KG1 (cell line): Measurements from ENCODE around the gene ZNF76.
A peak's percentile ranks its signal among the peaks of the same experiment; 100 is the strongest.
"Not testable (repeated sequence)": the region's sequence is repeated elsewhere in the genome, so short reads cannot be mapped to it uniquely, and the experiment has no call there.

ENCODE experiments used
- DNase-seq: peaks from one replicate; lab custom pipeline; 2025; lab: John Stamatoyannopoulos, UW

The ZNF76 gene

GRCh38 chr6:35330541-35331119 lies 71.1 kb downstream of the ZNF76 start:
- DNase-seq: no peak

DNA sequence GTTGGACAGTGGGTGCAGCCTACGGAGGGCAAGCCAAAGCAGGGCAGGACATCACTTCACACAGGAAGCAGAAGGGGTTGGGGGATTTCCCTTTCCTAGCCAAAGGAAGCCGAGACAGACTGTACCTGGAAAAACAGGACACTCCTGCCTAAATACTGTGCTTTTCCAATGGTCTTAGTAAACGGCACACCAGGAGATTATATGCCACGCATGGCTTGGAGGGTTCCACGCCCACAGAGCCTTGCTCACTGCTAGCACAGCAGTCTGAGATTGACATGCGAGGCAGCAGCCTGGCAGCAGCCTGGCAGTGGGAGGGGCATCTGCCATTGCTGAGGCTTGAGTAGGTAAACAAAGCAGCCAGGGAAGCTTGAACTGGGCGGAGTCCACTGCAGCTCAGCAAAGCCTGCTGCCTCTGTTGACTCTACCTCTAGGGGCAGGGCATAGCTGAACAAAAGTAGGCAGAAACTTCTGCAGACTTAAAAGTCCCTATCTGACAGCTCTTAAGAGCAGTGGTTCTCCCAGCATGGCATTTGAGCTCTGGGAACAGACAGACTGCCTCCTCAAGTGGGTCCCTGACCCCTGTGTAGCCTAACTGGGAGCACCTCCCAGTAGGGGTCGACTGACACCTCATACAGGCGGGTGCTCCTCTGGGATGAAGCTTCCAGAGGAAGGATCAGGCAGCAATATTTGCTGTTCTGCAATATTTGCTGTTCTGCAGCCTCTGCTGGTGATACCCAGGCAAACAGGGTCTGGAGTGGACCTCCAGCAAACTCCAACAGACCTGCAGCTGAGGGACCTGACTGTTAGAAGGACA lies 72.7 kb downstream of the ZNF76 start:
- not testable (repeated sequence) for DNase-seq

- no peak for DNase-seq
These were observed 82.0 kb downstream of the ZNF76 start for GRCh38 chr6:35341557-35341956.

DNA sequence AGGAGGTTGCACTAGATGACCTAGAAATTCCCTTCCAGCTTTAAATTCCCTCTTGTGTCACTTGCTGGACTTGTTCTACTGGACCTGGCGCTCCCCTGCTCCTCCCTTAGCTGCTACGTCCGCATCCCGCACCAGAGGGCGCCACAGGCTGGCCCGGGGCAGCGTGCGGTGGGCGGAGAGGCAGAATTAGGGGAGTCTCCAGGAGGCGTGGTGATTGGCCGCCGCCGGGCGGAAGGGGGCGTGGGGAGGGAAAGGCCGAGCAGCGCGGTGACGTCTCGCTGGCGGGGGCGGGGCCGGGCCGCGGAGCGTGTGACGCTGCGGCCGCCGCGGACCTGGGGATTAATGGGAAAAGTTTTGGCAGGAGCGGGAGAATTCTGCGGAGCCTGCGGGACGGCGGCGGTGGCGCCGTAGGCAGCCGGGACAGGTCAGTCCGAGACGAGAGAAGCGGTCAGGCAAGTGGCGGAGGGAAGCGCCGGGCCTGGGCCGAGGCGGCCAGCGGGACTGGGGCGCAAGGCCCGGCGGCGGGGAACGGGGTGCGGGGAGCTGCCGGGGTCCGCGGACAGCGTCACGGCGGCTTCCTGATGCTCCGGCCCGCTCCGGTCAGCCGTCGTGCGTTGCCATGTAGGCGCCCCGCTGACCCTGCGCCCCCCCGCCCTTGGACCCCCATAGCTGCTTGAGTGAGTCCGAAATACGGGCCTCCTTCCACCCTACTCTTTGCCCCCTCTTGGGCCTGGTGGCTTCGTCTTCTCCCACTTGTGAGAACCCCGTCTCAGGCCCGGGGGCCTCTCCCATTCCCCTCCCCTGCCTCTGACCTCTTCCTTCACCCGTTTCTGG lies 82.9 kb downstream of the ZNF76 start, which contains the start of gene PPARD:
TSS of gene PPARD (plus strand) at position 301 of the 834 bp plus-strand sequence. CDS start 68,530 bp downstream, outside the sequence.
- peak; percentile 90 for DNase-seq

DNA sequence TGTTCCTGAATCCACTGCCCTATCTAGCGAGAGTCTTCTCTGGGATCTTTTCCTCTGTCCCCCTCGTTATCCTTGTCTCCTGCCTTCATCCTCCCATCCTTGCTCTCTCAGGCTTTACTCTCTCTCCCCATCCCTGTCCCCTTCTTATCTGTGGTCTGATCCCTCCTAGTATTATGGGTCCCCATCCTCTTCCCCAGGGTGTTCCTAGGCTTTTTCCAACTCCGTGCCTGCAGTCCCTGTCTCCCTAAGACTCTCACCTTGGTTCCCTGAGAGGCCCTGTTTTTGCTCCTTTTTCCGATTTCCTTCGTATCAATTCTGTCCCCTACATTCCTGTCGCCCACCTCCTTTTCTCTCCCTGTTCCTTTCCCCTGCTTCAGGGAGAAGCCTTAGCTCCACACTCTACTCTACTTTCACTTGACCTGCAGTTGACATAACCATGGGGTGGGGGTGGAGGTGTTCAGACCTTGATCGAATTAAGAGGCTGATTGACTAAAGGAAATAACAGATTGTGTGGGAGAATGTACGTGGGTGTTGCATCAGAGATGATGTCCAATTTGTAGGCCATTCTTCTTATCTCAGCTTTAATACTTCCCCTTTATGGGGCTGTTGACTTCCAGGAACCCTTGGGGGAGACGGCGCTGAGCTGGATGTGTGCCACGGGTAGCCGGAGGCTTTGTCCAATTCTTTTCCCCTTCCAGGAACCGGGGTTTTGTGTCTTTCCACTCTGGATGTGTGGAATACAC lies 83.7 kb downstream of the ZNF76 start:
- no peak for DNase-seq

- no peak for DNase-seq
These were observed 84.5 kb downstream of the ZNF76 start for GRCh38 chr6:35343835-35344550.
